T-cell (primary cell): ENCODE measurements around the gene ABCB9. TPM values are rescaled to one million over a fixed set of nuclear protein-coding genes. Genes with fewer than 3 reads are reported as not detected.

Source experiments
- ATAC-seq, 4 experiments: fragments of 200-7000 bp in 3 of 4; fragments of 150-1000 bp in 1 of 4; cut with Tn5 transposase; replicated peaks in 1 of 4; 1 replicate in 3 of 4; 2 replicates in 1 of 4; pipeline ENCODE4 v1.10.0; 2021; ENCODE audit warnings: moderate library complexity in 3 of 4, mild to moderate bottlenecking in 2 of 4, moderate number of reproducible peaks in 1 of 4
- CTCF ChIA-PET, 2 donors: fragments of 300-600 bp; sonication (Branson Sonifier 250); formaldehyde crosslinking; loops; one replicate each; lab custom pipeline; 2022; ENCODE audit warnings: antibody characterized with exemption in 2 of 2; lab: Charles Lee
- POLR2A ChIA-PET, 2 donors: fragments of 300-600 bp; sonication (Branson Sonifier 250); formaldehyde crosslinking; loops; one replicate each; lab custom pipeline; 2022; ENCODE audit warnings: antibody characterized with exemption in 2 of 2; lab: Charles Lee
- DNase-seq, 35 experiments: peaks; one replicate each; pipeline versions ENCODE4 v3.0.0 to v3.0.0-alpha.2; 2013 to 2023
- H3K27ac ChIP-seq: one replicate; pipeline ENCODE4 v1.5.1; 2013; ENCODE audit warnings: low read length
- H3K27me3 ChIP-seq, 2 experiments: replicated peaks in 1 of 2; 1 replicate in 1 of 2; 2 replicates in 1 of 2; pipeline versions ENCODE4 v1.6.1 to v1.7.0; 2013; ENCODE audit warnings: low read length in 1 of 2, mixed read lengths in 1 of 2; ENCODE audit not compliant: control insufficient read depth in 2 of 2, insufficient read depth in 2 of 2; ENCODE audit errors: extremely low read depth in 1 of 2
- H3K36me3 ChIP-seq, 2 donors: 1 replicate in 1 of 2; 2 replicates in 1 of 2; pipeline versions ENCODE4 v1.6.1 to v1.7.0; 2013; ENCODE audit warnings: low read length in 1 of 2; ENCODE audit not compliant: control insufficient read depth in 2 of 2, insufficient read depth in 1 of 2; ENCODE audit errors: extremely low read depth in 1 of 2
- H3K4me1 ChIP-seq, 2 experiments: 1 replicate in 1 of 2; 2 replicates in 1 of 2; pipeline versions ENCODE4 v1.6.1 to v1.7.0; 2013; ENCODE audit warnings: low read length in 2 of 2, mixed read lengths in 1 of 2; ENCODE audit not compliant: insufficient read depth in 2 of 2, control insufficient read depth in 1 of 2; ENCODE audit errors: extremely low read depth in 1 of 2
- H3K4me3 ChIP-seq, 2 donors: 1 replicate in 1 of 2; 2 replicates in 1 of 2; pipeline versions ENCODE4 v1.5.1 to v1.7.0; 2013; ENCODE audit warnings: mild to moderate bottlenecking in 2 of 2, low read length in 1 of 2, moderate library complexity in 1 of 2; ENCODE audit not compliant: control insufficient read depth in 1 of 2; ENCODE audit errors: extremely low read depth in 1 of 2
- H3K9me3 ChIP-seq: 2 replicates; pipeline ENCODE4 v1.7.0; 2013
- H3K27ac Mint-ChIP-seq, 2 donors: one replicate each; pipeline ENCODE4 v1.8.0; 2020 to 2021; ENCODE audit warnings: mild to moderate bottlenecking in 2 of 2, mixed read lengths in 2 of 2
- H3K27me3 Mint-ChIP-seq, 2 donors: one replicate each; pipeline ENCODE4 v1.8.0; 2021 to 2022; ENCODE audit warnings: mixed read lengths in 2 of 2
- H3K36me3 Mint-ChIP-seq: one replicate; pipeline ENCODE4 v1.8.0; 2021; ENCODE audit warnings: mixed read lengths
- H3K4me1 Mint-ChIP-seq, 3 donors: one replicate each; pipeline ENCODE4 v1.8.0; 2020 to 2022; ENCODE audit warnings: mixed read lengths in 3 of 3, mild to moderate bottlenecking in 1 of 3
- H3K4me3 Mint-ChIP-seq, 3 donors: one replicate each; pipeline ENCODE4 v1.8.0; 2020 to 2022; ENCODE audit warnings: mild to moderate bottlenecking in 3 of 3, mixed read lengths in 3 of 3, moderate library complexity in 3 of 3
- H3K9me3 Mint-ChIP-seq, 3 donors: one replicate each; pipeline ENCODE4 v1.8.0; 2020 to 2022; ENCODE audit warnings: mixed read lengths in 3 of 3
- WGBS: methylation state at CpG from one replicate; pipeline ENCODE4 v1.1.5; 2013; ENCODE audit warnings: missing lambda C conversion rate; ENCODE audit not compliant: insufficient coverage; 5-methylcytosine and 5-hydroxymethylcytosine counted together
- total RNA-seq, 35 experiments: library from RNA in 6 of 35; stranded (reverse) in 6 of 35; fragments of 120-200 nt in 1 of 35; gene quantifications; one replicate each; pipeline versions ENCODE4 v1.2.1 to v1.2.4 and lab custom pipeline; 2013 to 2026

ABCB9 gene
- total RNA-seq, 5 donors from 2014 or later (not counting 1 experiment from before 2014, with no cell fraction given), result 5.6 to 7.2 (median 6.1) TPM

GRCh38 chr12:122966743-122967550 is 684 bp upstream of the ABCB9 start:
- no peak for DNase-seq

DNA sequence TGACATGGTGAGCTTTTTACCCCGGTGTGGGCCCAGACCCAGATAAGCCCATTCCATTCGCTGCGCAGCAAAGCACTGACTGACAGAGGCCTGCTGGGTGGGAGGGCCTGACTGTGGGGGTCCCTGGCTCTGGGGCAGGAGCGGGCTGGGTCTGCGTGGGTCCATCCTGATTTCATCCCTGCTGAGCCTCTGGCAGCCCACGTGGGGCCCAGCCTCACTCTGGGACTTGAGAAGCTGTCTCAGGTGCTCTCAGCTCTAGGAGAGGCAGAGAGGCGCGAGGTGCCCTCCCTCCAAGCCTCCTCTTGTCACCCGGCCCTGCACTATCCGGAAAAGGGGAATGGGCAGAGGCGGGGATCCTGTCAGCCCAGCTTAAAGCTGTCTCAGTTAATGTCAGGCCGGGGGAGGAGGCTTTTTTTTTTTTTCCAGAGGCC is 927 bp downstream of the ABCB9 start:
- Mint-ChIP-seq H3K4me1 (peaks cover 4 to 12% (median 10%) of the 10 kb centered on the region in 3 donors), H3K27me3 (no peaks in the 10 kb centered on the region), H3K9me3 (no peaks in the 10 kb centered on the region), H3K4me3 (peak overlapping the region in 2 of 3 donors; percentile 4 to 71), H3K27ac (no peak overlapping the region), H3K36me3 (no peaks in the 10 kb centered on the region)
- ChIA-PET CTCF (interaction anchor here in 1 of 2 donors (0.6 kb wide), 1 partner anchor 276 kb away, joined by 7 read pairs; no protein-coding TSS in a partner anchor), POLR2A (no interaction called here)
- Histone ChIP-seq H3K9me3 (no peaks in the 10 kb centered on the region), H3K4me3 (no peak overlapping the region), H3K27me3 (no peaks in the 10 kb centered on the region), H3K4me1 (peaks cover 0 to 21% of the 10 kb centered on the region in 2 experiments), H3K27ac (no peak overlapping the region), H3K36me3 (no peaks in the 10 kb centered on the region)
- ATAC-seq, result no peak
- WGBS, result 92% methylated on average over 9 of the region's 12 CpGs
- no peak for DNase-seq

More at GRCh38 chr12:122966743-122967550, 684 bp upstream of the ABCB9 start:
- Histone ChIP-seq H3K36me3 (no peaks in the 10 kb centered on the region), H3K27me3 (no peaks in the 10 kb centered on the region), H3K4me1 (peaks cover 0 to 21% of the 10 kb centered on the region in 2 experiments), H3K27ac (peak overlapping the region; percentile 44), H3K4me3 (peak overlapping the region in 1 of 2 donors; percentile 18), H3K9me3 (no peaks in the 10 kb centered on the region)
- Mint-ChIP-seq H3K27ac (peak overlapping the region; percentile 78 to 86), H3K4me3 (peak overlapping the region; percentile 0 to 71 (median 51)), H3K9me3 (no peaks in the 10 kb centered on the region), H3K4me1 (peaks cover 4 to 12% (median 10%) of the 10 kb centered on the region in 3 donors), H3K27me3 (no peaks in the 10 kb centered on the region), H3K36me3 (no peaks in the 10 kb centered on the region)
- no peak for ATAC-seq
- 79% methylated on average over 10 of the region's 15 CpGs for WGBS
- ChIA-PET POLR2A (interaction anchor here (0.5 to 0.6 kb wide), 3 partner anchors 77 to 477 kb away, joined by 3 to 4 read pairs (median 3); no protein-coding TSS in a partner anchor), CTCF (interaction anchor here (0.7 to 1.1 kb wide), 4 partner anchors 7 to 106 kb away, joined by 3 to 5 read pairs (median 4); no protein-coding TSS in a partner anchor)

- Histone ChIP-seq H3K4me1 (peaks cover 0 to 21% of the 10 kb centered on the region in 2 experiments), H3K9me3 (no peaks in the 10 kb centered on the region), H3K4me3 (no peak overlapping the region), H3K27me3 (no peaks in the 10 kb centered on the region), H3K36me3 (peaks cover 0 to 2% of the 10 kb centered on the region in 2 donors), H3K27ac (no peak overlapping the region)
- DNase-seq, result no peak
- H3K4me3 Mint-ChIP-seq, result peak overlapping the region; percentile 67 to 71 (median 67)
- H3K9me3 Mint-ChIP-seq, result no peaks in the 10 kb centered on the region
- H3K36me3 Mint-ChIP-seq, result no peaks in the 10 kb centered on the region
- 96% methylated on average over 16 of the region's 19 CpGs for WGBS
- ChIA-PET CTCF (interaction anchor here in 1 of 2 donors (0.6 kb wide), 1 partner anchor 277 kb away, joined by 7 read pairs; no protein-coding TSS in a partner anchor), POLR2A (interaction anchor here in 1 of 2 donors (0.7 kb wide), 1 partner anchor 123 kb away, joined by 4 read pairs; no protein-coding TSS in a partner anchor)
- H3K27ac Mint-ChIP-seq, result peak overlapping the region in 1 of 2 donors; percentile 39
- H3K27me3 Mint-ChIP-seq, result no peaks in the 10 kb centered on the region
- ATAC-seq, result no peak
- peaks cover 4 to 12% (median 10%) of the 10 kb centered on the region in 3 donors for H3K4me1 Mint-ChIP-seq
These were observed 1.6 kb downstream of the ABCB9 start for GRCh38 chr12:122964439-122965257.

DNA sequence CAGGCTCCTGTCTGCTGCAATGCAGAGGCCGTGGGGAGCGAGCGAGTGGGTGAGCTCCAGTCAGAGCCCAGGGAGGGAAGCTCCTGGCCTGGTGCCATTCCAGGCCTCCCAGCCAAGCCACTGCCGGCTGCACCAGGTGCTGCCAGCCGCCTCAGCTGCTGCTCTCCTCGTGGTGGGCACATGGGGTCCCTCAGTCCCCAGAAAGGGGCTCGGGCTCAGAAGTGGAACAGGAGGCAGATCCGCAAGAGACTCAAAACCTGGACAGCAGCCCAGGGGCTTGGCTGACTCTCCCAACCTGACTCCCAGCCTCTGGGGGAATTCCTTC is 2.4 kb downstream of the ABCB9 start:
- Histone ChIP-seq H3K9me3 (no peaks in the 10 kb centered on the region), H3K4me3 (no peak overlapping the region), H3K27ac (no peak overlapping the region), H3K27me3 (no peaks in the 10 kb centered on the region), H3K4me1 (peaks cover 0 to 21% of the 10 kb centered on the region in 2 experiments), H3K36me3 (peaks cover 0 to 2% of the 10 kb centered on the region in 2 donors)
- no peaks in the 10 kb centered on the region for H3K36me3 Mint-ChIP-seq
- ATAC-seq (no peak), DNase-seq (no peak)
- H3K27ac Mint-ChIP-seq, result no peak overlapping the region
- no peaks in the 10 kb centered on the region for H3K9me3 Mint-ChIP-seq
- ChIA-PET POLR2A (interaction anchor here in 1 of 2 donors (0.7 kb wide), 1 partner anchor 122 kb away, joined by 4 read pairs; no protein-coding TSS in a partner anchor), CTCF (no interaction called here)
- peaks cover 4 to 12% (median 10%) of the 10 kb centered on the region in 3 donors for H3K4me1 Mint-ChIP-seq
- no peaks in the 10 kb centered on the region for H3K27me3 Mint-ChIP-seq
- no peak overlapping the region for H3K4me3 Mint-ChIP-seq
- WGBS, result 84% methylated on average over 8 of the region's 8 CpGs

DNA sequence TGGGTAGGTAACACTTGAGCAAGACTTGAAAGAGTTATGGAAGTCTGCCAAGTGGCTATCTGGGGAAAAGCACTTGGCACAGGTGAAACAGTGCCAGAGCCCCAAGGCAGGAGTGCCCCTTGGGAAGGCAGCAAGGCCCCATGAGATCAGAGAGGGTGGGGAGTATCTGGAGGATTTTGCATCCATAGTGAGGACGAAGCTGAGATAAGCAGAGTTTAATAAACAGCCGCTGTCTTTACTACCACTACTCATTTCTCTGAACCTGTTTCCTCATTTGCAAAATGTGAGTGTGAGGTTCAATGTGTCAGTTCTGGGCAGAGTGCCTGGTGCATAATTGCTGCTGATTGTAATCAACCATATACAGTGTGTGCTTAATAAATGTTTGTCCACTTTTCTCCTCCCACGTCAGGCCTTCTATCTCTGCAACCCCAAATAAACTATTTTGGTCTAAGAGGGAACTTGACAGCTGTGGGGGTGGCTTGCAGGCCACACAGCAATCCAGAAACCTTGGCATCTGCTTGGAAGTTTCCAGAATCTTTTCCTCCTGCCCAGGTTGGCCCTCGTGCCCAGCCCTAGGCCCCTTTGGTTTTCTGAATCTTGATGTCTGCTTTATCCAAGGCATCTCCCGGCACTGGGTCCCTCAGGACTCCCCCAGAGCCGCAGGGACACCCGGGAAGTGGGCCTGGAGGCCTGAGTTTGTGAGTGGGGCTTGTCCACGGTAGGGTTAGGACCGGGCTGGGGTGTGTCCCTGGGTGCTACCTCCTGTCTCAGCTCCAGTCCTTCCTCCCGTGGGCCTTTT is 4.5 kb downstream of the ABCB9 start:
- 83% methylated on average over 4 of the region's 10 CpGs for WGBS
- ATAC-seq, result no peak
- Histone ChIP-seq H3K27me3 (no peaks in the 10 kb centered on the region), H3K4me3 (no peak overlapping the region), H3K27ac (no peak overlapping the region), H3K9me3 (no peaks in the 10 kb centered on the region), H3K4me1 (peaks cover 0 to 18% of the 10 kb centered on the region in 2 experiments), H3K36me3 (peaks cover 0 to 2% of the 10 kb centered on the region in 2 donors)
- ChIA-PET POLR2A (no interaction called here), CTCF (no interaction called here)
- H3K9me3 Mint-ChIP-seq, result no peaks in the 10 kb centered on the region
- peaks cover 4% of the 10 kb centered on the region for H3K36me3 Mint-ChIP-seq
- H3K4me3 Mint-ChIP-seq, result no peak overlapping the region
- no peak overlapping the region for H3K27ac Mint-ChIP-seq
- no peaks in the 10 kb centered on the region for H3K27me3 Mint-ChIP-seq
- H3K4me1 Mint-ChIP-seq, result peaks cover 4 to 9% (median 7%) of the 10 kb centered on the region in 3 donors
- no peak for DNase-seq
